GM13976 (cell line): ENCODE data around the gene CDH13.

Source experiments
- DNase-seq: peaks from one replicate; pipeline ENCODE4 v3.0.0; 2012; ENCODE audit warnings: low spot score
- in situ Hi-C: fragments of 300-500 bp; cut with MboI; formaldehyde crosslinking; loops from one replicate; pipeline ENCODE4 v1.12.0; 2022; ENCODE audit warnings: low sequenced_read_pairs, mixed read lengths, inconsistent platforms; ENCODE audit not compliant: unreplicated experiment
- TF ChIP-seq, protein P1 (sequence below): IDR thresholded peaks from 2 replicates; pipeline ENCODE4 v1.5.1; 2012; ENCODE audit warnings: borderline replicate concordance, mild to moderate bottlenecking; ENCODE audit not compliant: insufficient read depth; ENCODE audit errors: extremely low read depth, missing control alignments, control extremely low read depth

The CDH13 gene

DNA sequence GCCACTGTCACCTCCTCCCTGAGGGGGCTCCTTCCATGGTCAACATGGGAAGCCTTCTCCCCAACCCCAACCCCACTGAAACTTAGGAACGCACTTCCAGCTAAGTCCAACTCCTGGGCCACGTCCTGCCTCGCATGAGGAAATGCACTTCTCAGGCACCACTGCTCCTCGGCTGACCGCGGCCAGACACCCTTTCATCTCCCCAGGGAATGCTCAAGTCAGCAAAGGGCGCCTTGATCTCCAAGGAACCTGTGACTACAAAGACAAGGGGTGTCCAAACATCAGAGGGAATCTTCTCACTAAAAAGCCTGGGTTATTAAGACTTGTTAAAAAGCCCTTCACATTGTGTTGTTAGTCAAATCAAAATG is 1056.1 kb downstream of the CDH13 start:
- in situ Hi-C loops = no loop called here
- TF ChIP-seq, protein P1, sequence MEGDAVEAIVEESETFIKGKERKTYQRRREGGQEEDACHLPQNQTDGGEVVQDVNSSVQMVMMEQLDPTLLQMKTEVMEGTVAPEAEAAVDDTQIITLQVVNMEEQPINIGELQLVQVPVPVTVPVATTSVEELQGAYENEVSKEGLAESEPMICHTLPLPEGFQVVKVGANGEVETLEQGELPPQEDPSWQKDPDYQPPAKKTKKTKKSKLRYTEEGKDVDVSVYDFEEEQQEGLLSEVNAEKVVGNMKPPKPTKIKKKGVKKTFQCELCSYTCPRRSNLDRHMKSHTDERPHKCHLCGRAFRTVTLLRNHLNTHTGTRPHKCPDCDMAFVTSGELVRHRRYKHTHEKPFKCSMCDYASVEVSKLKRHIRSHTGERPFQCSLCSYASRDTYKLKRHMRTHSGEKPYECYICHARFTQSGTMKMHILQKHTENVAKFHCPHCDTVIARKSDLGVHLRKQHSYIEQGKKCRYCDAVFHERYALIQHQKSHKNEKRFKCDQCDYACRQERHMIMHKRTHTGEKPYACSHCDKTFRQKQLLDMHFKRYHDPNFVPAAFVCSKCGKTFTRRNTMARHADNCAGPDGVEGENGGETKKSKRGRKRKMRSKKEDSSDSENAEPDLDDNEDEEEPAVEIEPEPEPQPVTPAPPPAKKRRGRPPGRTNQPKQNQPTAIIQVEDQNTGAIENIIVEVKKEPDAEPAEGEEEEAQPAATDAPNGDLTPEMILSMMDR = no peak
- no peak for DNase-seq

DNA sequence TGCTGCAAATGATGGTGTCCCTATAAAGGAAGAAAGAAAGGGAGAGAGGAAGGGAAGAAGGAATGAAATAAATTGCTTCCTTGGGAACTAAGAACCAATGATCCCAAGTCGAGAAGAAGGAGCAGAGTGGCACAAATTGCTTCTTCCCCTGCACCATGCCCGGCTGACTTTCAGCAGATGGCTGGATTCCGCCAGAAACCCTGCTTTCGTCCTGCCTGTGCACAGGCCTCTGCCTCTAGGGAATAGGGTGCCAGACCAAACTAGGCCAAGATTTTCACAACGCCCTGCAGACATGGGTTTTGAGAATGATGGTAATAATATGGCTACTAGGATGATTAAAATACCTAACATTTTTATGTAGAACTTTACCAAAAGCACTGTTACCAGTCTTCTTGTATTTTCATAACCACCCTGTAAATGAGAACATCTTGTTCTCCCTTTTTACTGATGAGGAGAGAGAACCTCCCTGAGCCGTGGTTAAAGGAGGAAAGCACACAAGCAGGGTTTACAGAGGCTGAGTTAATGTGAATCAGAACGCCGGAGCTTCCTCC is 1058.9 kb downstream of the CDH13 start:
- TF ChIP-seq, protein P1 = no peak
- DNase-seq = no peak
- in situ Hi-C loops = no loop called here

DNA sequence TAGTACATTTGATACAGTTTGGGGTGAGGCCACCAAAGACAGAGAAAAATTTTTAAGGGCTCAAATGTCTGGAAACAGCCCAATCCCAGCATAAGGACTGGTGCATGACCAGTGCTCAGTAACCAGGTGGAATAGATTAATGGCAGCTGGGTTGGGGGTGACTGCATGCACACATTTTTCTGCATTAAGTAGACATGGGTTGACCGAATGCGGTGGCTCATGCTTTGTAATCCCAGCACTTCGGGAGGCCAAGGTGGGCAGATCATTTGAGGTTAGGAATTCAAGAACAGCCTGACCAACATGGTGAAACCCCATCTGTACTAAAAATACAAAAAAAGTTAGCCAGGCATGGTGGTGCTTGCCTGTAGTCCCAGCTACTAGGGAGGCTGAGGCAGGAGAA is 1060.0 kb downstream of the CDH13 start:
- no peak for DNase-seq
- in situ Hi-C loops = no loop called here
- TF ChIP-seq, protein P1 = no peak

DNA sequence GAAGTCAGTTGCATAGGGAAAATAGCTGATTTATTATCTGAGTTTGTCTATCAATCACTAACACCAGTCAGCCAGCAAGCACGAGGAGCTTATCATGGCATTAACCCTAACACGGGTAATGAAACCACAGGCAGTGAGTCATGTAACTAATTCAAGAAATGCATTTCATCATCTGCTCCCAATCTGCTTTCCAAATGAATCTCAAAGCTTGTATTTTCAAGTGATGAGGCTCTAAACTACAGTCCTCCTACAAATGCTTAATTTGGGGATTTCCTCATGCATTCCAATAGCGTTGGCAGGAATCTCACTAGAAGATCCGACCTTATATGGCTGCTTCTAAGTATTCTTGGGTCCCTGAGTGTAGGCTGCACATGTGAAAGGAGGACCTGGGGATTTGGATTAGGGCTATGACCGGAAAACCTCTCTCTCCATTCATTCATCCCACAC is 1062.6 kb downstream of the CDH13 start:
- TF ChIP-seq, protein P1 = no peak
- in situ Hi-C loops = no loop called here
- DNase-seq = peak; percentile 41

DNA sequence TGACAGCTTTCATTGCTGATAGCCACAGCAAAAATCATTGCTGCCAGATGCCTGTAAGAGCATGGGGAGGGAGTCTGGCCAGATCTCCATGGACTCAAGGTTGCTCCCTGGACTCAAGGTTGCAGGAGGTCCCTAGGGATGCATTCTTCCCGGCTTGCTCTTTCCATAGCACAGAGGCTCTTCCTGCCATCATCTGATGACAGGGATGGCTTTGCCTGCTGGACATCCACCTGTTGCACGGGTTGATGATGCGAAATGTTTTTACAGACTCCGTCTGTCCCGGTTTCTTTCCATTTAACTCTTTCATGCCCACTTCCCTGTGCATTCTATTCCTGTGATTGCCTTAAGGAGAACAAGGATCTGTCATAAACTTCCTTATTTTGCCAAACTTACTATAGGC is 1065.5 kb downstream of the CDH13 start:
- DNase-seq = no peak
- TF ChIP-seq, protein P1 = no peak
- in situ Hi-C loops = no loop called here

DNA sequence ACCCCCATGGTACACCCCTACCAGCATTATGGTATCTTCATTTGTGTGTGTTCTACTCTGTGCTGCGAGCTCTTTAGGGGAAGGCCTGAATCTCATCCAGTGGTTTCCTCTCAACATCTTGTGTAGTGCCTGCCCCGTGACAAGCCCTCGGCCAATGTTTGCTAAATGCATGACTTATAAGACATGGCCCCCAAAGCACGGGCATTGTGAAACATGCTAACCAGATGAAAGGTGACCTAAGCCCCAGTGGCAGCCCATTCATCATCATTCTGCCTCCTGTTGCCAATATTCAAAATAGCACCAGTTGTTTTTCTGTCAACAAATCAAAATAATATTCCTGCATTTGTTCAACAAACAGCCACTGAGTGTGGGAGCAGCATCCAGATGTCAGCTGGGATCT is 1072.2 kb downstream of the CDH13 start:
- in situ Hi-C loops = no loop called here
- TF ChIP-seq, protein P1 = no peak
- no peak for DNase-seq
